Activated CD4-positive, CD25-positive, alpha-beta regulatory T cell treated with anti-CD3 and anti-CD28 coated beads, Interleukin-2, amount 50 U/mL, for 16 hours (primary cell): ENCODE results near the gene PSG1.
"Not testable (repeated sequence)": the region's sequence is repeated elsewhere in the genome, so short reads cannot be mapped to it uniquely, and the experiment has no call there.

ENCODE experiments used
- DNase-seq: peaks from one replicate; pipeline ENCODE4 v3.0.0-alpha.2; 2020; ENCODE audit warnings: low read depth, low spot score

The PSG1 gene

GRCh38 chr19:42821306-42821977 is 58.1 kb downstream of the PSG1 start:
- DNase-seq, result not testable (repeated sequence)

GRCh38 chr19:42819960-42820650 is 59.4 kb downstream of the PSG1 start:
- not testable (repeated sequence) for DNase-seq

GRCh38 chr19:42816894-42817293 is 62.6 kb downstream of the PSG1 start:
- DNase-seq, result no peak
